K562 (cell line): Measurements from ENCODE around the gene XPOT. TPM values are rescaled to one million over a fixed set of nuclear protein-coding genes. Genes with fewer than 3 reads are reported as not detected.

Experiments used
- ATAC-seq: fragments of 200-7000 bp; cut with Tn5 transposase; 3 replicates; pipeline ENCODE4 v1.9.1; 2020; ENCODE audit warnings: moderate library complexity
- BruUV-seq: library from RNA; stranded (reverse); fragments of 400-500 nt; replicated peaks from 2 replicates; lab custom pipeline; 2021; lab: Mats Ljungman, UMichigan
- CTCF ChIA-PET: fragments of 300-600 bp; formaldehyde crosslinking; extraction: SDS; loops from one replicate; lab custom pipeline; 2021; ENCODE audit warnings: low intra/inter-chr PET ratio; lab: Yijun Ruan, JAX
- POLR2A ChIA-PET: fragments of 300-600, 350-650 bp; sonication (Branson Sonifier 250); formaldehyde crosslinking; extraction: SDS; loops from one replicate; lab custom pipeline; 2021; ENCODE audit warnings: antibody characterized with exemption, inconsistent platforms; lab: Yijun Ruan, JAX
- DNase-seq, 4 experiments: peaks; one replicate each; pipeline versions ENCODE4 v3.0.0 to v3.0.0-alpha.2; 2011 to 2018; ENCODE audit warnings: low spot score in 3 of 4, mixed read lengths in 3 of 4; ENCODE audit errors: extremely low read depth in 1 of 4
- FAIRE-seq: peaks from 2 replicates; lab custom pipeline; 2011; peaks lifted over from hg19 to GRCh38; lab: Jason Lieb, UNC
- H2AFZ ChIP-seq: 2 replicates; pipeline ENCODE4 v1.6.0; 2011; ENCODE audit warnings: low read depth, low read length, control low read depth, inconsistent platforms
- H3K27ac ChIP-seq: fragments of 200-600 bp; 3 replicates; pipeline ENCODE4 v1.8.0; 2011; ENCODE audit warnings: low read depth, mild to moderate bottlenecking, control low read depth, inconsistent platforms, low read length, moderate library complexity, mixed read lengths; ENCODE audit errors: extremely low read depth
- H3K27me3 ChIP-seq, 2 experiments: fragments of 300-600 bp in 1 of 2; 2 replicates in 1 of 2; 3 replicates in 1 of 2; pipeline versions ENCODE4 v1.6.0 to v1.8.0; 2011; ENCODE audit warnings: inconsistent platforms in 2 of 2, low read length in 2 of 2, mild to moderate bottlenecking in 1 of 2, mixed read lengths in 1 of 2, moderate library complexity in 1 of 2; ENCODE audit not compliant: control insufficient read depth in 2 of 2, insufficient read depth in 2 of 2
- H3K36me3 ChIP-seq: fragments of 300-600 bp; 3 replicates; pipeline ENCODE4 v1.8.0; 2011; ENCODE audit warnings: mild to moderate bottlenecking, low read length, inconsistent platforms; ENCODE audit not compliant: control insufficient read depth, insufficient read depth
- H3K4me1 ChIP-seq, 2 experiments: fragments of 200-600 bp in 1 of 2; replicated peaks in 1 of 2; 2 replicates in 1 of 2; 3 replicates in 1 of 2; pipeline versions ENCODE4 v1.5.1 to v1.8.0; 2011; ENCODE audit warnings: inconsistent platforms in 2 of 2, low read length in 2 of 2, mild to moderate bottlenecking in 1 of 2, mixed read lengths in 1 of 2, moderate library complexity in 1 of 2; ENCODE audit not compliant: control insufficient read depth in 2 of 2, insufficient read depth in 2 of 2
- H3K4me2 ChIP-seq: 2 replicates; pipeline ENCODE4 v1.6.1; 2011; ENCODE audit warnings: low read length, control low read depth, inconsistent platforms, mixed read lengths; ENCODE audit not compliant: insufficient read depth
- H3K4me3 ChIP-seq: fragments of 200-600 bp; sonication (generic), shearing (Covaris generic); 2 replicates; pipeline ENCODE4 v1.5.1; 2016; ENCODE audit warnings: control low read depth, inconsistent platforms
- H3K79me2 ChIP-seq: fragments of 200-600 bp; 3 replicates; pipeline ENCODE4 v1.8.0; 2011; ENCODE audit warnings: low read length, inconsistent platforms; ENCODE audit not compliant: control insufficient read depth, insufficient read depth
- H3K9ac ChIP-seq, 2 experiments: 2 replicates each; pipeline versions ENCODE4 v1.6.0 to v1.6.1; 2011; ENCODE audit warnings: low read depth in 2 of 2, low read length in 2 of 2, control low read depth in 1 of 2, inconsistent platforms in 1 of 2, mild to moderate bottlenecking in 1 of 2, mixed read lengths in 1 of 2; ENCODE audit not compliant: insufficient read depth in 1 of 2
- H3K9me1 ChIP-seq: one replicate; pipeline ENCODE4 v1.6.0; 2011; ENCODE audit warnings: inconsistent platforms, mild to moderate bottlenecking, low read length, moderate library complexity; ENCODE audit not compliant: control insufficient read depth, insufficient read depth
- H3K9me3 ChIP-seq: replicated peaks from 2 replicates; pipeline ENCODE4 v1.5.1; 2011; ENCODE audit warnings: low read depth, low read length, inconsistent platforms; ENCODE audit not compliant: control insufficient read depth, insufficient read depth
- H4K20me1 ChIP-seq: replicated peaks from 2 replicates; pipeline ENCODE4 v1.6.1; 2011; ENCODE audit warnings: low read length, inconsistent platforms, mixed read lengths; ENCODE audit not compliant: control insufficient read depth, insufficient read depth
- ARID3B ChIP-seq: fragments of 250-450 bp; sonication (Bioruptor Pico); IDR thresholded peaks from 2 replicates; pipeline ENCODE4 v1.4.0; 2020; ENCODE audit warnings: borderline replicate concordance
- KDM2B ChIP-seq: fragments of 250-450 bp; sonication (Bioruptor Pico); IDR thresholded peaks from 2 replicates; pipeline ENCODE4 v1.8.0; 2021; ENCODE audit warnings: mild to moderate bottlenecking, moderate library complexity
- MCM7 ChIP-seq, 2 experiments: fragments of 450-650 bp; IDR thresholded peaks; 2 replicates each; pipeline ENCODE4 v1.6.1; 2016 to 2018
- SMARCA5 ChIP-seq: fragments of 450-650 bp; IDR thresholded peaks from 2 replicates; pipeline ENCODE4 v1.6.1; 2016
- TBP ChIP-seq: optimal IDR thresholded peaks from 2 replicates; pipeline ENCODE3; 2011; ENCODE audit warnings: low read depth, low read length, improper control_type of control experiment
- TFAM ChIP-seq: fragments of 250-450 bp; sonication (Bioruptor Pico); conservative IDR thresholded peaks from 2 replicates; pipeline ENCODE4 v1.5.0; 2021; ENCODE audit warnings: mild to moderate bottlenecking, moderate library complexity
- THRB ChIP-seq: fragments of 450-650 bp; formaldehyde crosslinking; conservative IDR thresholded peaks from 2 replicates; pipeline ENCODE4 v1.4.0; 2022; ENCODE audit warnings: mild to moderate bottlenecking, missing genetic modification characterization
- ZC3H11A ChIP-seq: IDR thresholded peaks from 2 replicates; pipeline ENCODE4 v1.6.1; 2012; ENCODE audit warnings: low read depth, low read length, improper control_type of control experiment
- ZNF175 ChIP-seq: fragments of 200-800 bp; sonication (Bioruptor generic); IDR thresholded peaks from 2 replicates; pipeline ENCODE4 v1.6.1; 2016; ENCODE audit warnings: low read depth, mild to moderate bottlenecking, missing genetic modification characterization, missing compliant biosample characterization
- ZNF583 ChIP-seq: fragments of 250-450 bp; sonication (Bioruptor Pico); IDR thresholded peaks from 2 replicates; pipeline ENCODE4 v1.4.0; 2020
- ZNF780A ChIP-seq: fragments of 250-450 bp; sonication (Bioruptor Pico); IDR thresholded peaks from 2 replicates; pipeline ENCODE4 v1.5.0; 2021; ENCODE audit warnings: mild to moderate bottlenecking
- WGBS: fragments of 100-300 bp; shearing (Covaris generic); methylation state at CpG from one replicate; pipeline ENCODE4 v1.1.6; 2016; ENCODE audit warnings: low coverage, mixed read lengths; ENCODE audit not compliant: insufficient coverage; ENCODE audit errors: missing lambda C conversion rate; 5-methylcytosine and 5-hydroxymethylcytosine counted together
- in situ Hi-C: fragments of 300-500 bp; cut with MboI; formaldehyde crosslinking; loops from 4 replicates; pipeline ENCODE4 v1.15.0; 2018; ENCODE audit warnings: inconsistent platforms, mixed read lengths
- intact Hi-C: fragments of 100-400 bp; cut with micrococcal nuclease; formaldehyde crosslinking; loops from 2 replicates; pipeline ENCODE4 v1.14.2; 2022
- polyA plus RNA-seq, 8 experiments: library from polyadenylated mRNA; depleted of rRNA in 4 of 8; stranded (reverse) in 5 of 8; unstranded in 3 of 8; fragments of >200 nt; fragmentation: Nextera tagmentation in 2 of 8; fragmentation: Illumina TruSeq in 1 of 8; extraction: Ambion mirVana in 2 of 8; extraction: Trizol in 1 of 8; gene quantifications; 2 replicates each; pipeline versions ENCODE4 v1.2.1 to v1.2.3, GENCODE V29; 2011 to 2014; ENCODE audit warnings: inconsistent platforms in 1 of 8, missing spikeins in 1 of 8
- total RNA-seq, 7 experiments: library from RNA; depleted of rRNA in 6 of 7; stranded (reverse); fragments of >200 nt in 6 of 7; fragmentation: Illumina TruSeq in 2 of 7; extraction: Trizol in 2 of 7; gene quantifications; 2 replicates each; pipeline versions ENCODE4 v1.2.1 to v1.2.3, GENCODE V29; 2011 to 2021; ENCODE audit warnings: low replicate concordance in 1 of 7

The XPOT gene
- total and polyA plus RNA-seq, 9 of the 15 experiments (the other 6 are each of a cell fraction or from before 2014, with no cell fraction given) = 26.2 to 192 (median 102) TPM

- in situ Hi-C loops (no loop called here), intact Hi-C loops (no loop called here)
- H3K9me3 ChIP-seq = no peaks in the 10 kb centered on the region
- H3K9me1 ChIP-seq = no peaks in the 10 kb centered on the region
- CTCF ChIA-PET = no interaction called here
- BruUV-seq = no TSS peak
- H3K27me3 ChIP-seq = no peaks in the 10 kb centered on the region
- no peak overlapping the region for H3K4me2 ChIP-seq
- no peak overlapping the region for H2AFZ ChIP-seq
- H3K79me2 ChIP-seq = peaks cover 43% of the 10 kb centered on the region
- DNase-seq = no peak
- 73% methylated on average over 2 of the region's 2 CpGs for WGBS
- TF ChIP-seq KDM2B (CRISPR knock-in tag) = no peak
- TF ChIP-seq ZNF175 = no peak
- no peak for TF ChIP-seq ZC3H11A
- TF ChIP-seq TBP = no peak
- no peak for TF ChIP-seq ZNF583
- TF ChIP-seq MCM7 (IDR thresholded peaks at IDR 0.05) = no peak
- no peak for TF ChIP-seq ARID3B (CRISPR knock-in tag)
- no peak for TF ChIP-seq SMARCA5
- no peak for TF ChIP-seq ZNF780A (CRISPR knock-in tag)
- no peak for TF ChIP-seq THRB (CRISPR knock-in tag)
- TF ChIP-seq TFAM (CRISPR knock-in tag) = no peak
- TF ChIP-seq, all 486 proteins: peak for 0
- ATAC-seq (no peak), FAIRE-seq (no peak)
- Histone ChIP-seq H3K4me3 (no peak overlapping the region), H4K20me1 (no peaks in the 10 kb centered on the region), H3K27ac (no peak overlapping the region; the same call in 2 of the 3 replicates), H3K4me1 (peaks cover 8 to 9% of the 10 kb centered on the region in 2 experiments; a peak in 4 of 5 replicates), H3K9ac (no peak overlapping the region), H3K36me3 (peaks cover 77% of the 10 kb centered on the region)
- POLR2A ChIA-PET = interaction anchor here (0.6 to 0.9 kb wide), 2 partner anchors 10 to 308 kb away, joined by 3 to 4 read pairs; no protein-coding TSS in a partner anchor
Measured at GRCh38 chr12:64461634-64462414, 57.6 kb downstream of the XPOT start.
